ENCODE results near the gene GADL1. TPM values are rescaled to one million over a fixed set of nuclear protein-coding genes. Genes with fewer than 3 reads are reported as not detected.
A peak's percentile ranks its signal among the peaks of the same experiment; 100 is the strongest.

GADL1 gene
- total RNA-seq, 1 donor from 2014 or later, result not detected

GRCh38 chr3:30878862-30879261, 15.6 kb downstream of the GADL1 start:
- DNase-seq (ENCODE audit: low read depth), result no peak

GRCh38 chr3:30875505-30875904, 19.0 kb downstream of the GADL1 start:
- DNase-seq (ENCODE audit: low read depth), result no peak

- peak; percentile 51 for DNase-seq (ENCODE audit: low read depth)
Measured at GRCh38 chr3:30873671-30874070, 20.8 kb downstream of the GADL1 start.

- DNase-seq (ENCODE audit: low read depth), result no peak
Measured at GRCh38 chr3:30872879-30873278, 21.6 kb downstream of the GADL1 start.

GRCh38 chr3:30871720-30872119, 22.7 kb downstream of the GADL1 start:
- DNase-seq (ENCODE audit: low read depth), result no peak

GRCh38 chr3:30864836-30865235, 29.6 kb downstream of the GADL1 start:
- no peak for DNase-seq (ENCODE audit: low read depth)

GRCh38 chr3:30864132-30864531, 30.3 kb downstream of the GADL1 start:
- no peak for DNase-seq (ENCODE audit: low read depth)

GRCh38 chr3:30862004-30862403, 32.5 kb downstream of the GADL1 start:
- DNase-seq (ENCODE audit: low read depth), result no peak

GRCh38 chr3:30858894-30859389, 35.5 kb downstream of the GADL1 start:
- no peak for DNase-seq (ENCODE audit: low read depth)

- DNase-seq (ENCODE audit: low read depth), result no peak
Measured at GRCh38 chr3:30855400-30856292, 38.8 kb downstream of the GADL1 start.

GRCh38 chr3:30852833-30853232, 41.6 kb downstream of the GADL1 start:
- DNase-seq (ENCODE audit: low read depth), result no peak

- DNase-seq (ENCODE audit: low read depth), result peak; percentile 2
Measured at GRCh38 chr3:30848087-30848779, 46.2 kb downstream of the GADL1 start.

- DNase-seq (ENCODE audit: low read depth), result no peak
Measured at GRCh38 chr3:30847592-30847991, 46.9 kb downstream of the GADL1 start.

GRCh38 chr3:30845606-30846005, 48.9 kb downstream of the GADL1 start:
- no peak for DNase-seq (ENCODE audit: low read depth)

GRCh38 chr3:30843877-30844276, 50.6 kb downstream of the GADL1 start:
- no peak for DNase-seq (ENCODE audit: low read depth)

- no peak for DNase-seq (ENCODE audit: low read depth)
Measured at GRCh38 chr3:30836141-30836540, 58.3 kb downstream of the GADL1 start.

GRCh38 chr3:30835667-30836066, 58.8 kb downstream of the GADL1 start:
- no peak for DNase-seq (ENCODE audit: low read depth)

- DNase-seq (ENCODE audit: low read depth), result no peak
Measured at GRCh38 chr3:30832961-30833575, 61.4 kb downstream of the GADL1 start.

- no peak for DNase-seq (ENCODE audit: low read depth)
Measured at GRCh38 chr3:30827080-30827479, 67.4 kb downstream of the GADL1 start.

- no peak for DNase-seq (ENCODE audit: low read depth)
Measured at GRCh38 chr3:30826531-30826942, 67.9 kb downstream of the GADL1 start.

GRCh38 chr3:30819067-30819798, 75.2 kb downstream of the GADL1 start:
- no peak for DNase-seq (ENCODE audit: low read depth)

- DNase-seq (ENCODE audit: low read depth), result no peak
Measured at GRCh38 chr3:30813734-30814133, 80.7 kb downstream of the GADL1 start.
